Left cardiac atrium (tissue), 4 donors: ENCODE data around the gene SKIC8. TPM values are rescaled to one million over a fixed set of nuclear protein-coding genes. Genes with fewer than 3 reads are reported as not detected.

Experiments
- ATAC-seq, 2 donors: fragments of 200-7000 bp; cut with Tn5 transposase; one replicate each; pipeline ENCODE4 v1.9.1; 2020; ENCODE audit warnings: mild to moderate bottlenecking in 2 of 2, moderate library complexity in 2 of 2
- DNase-seq: peaks from one replicate; pipeline ENCODE4 v3.0.0-alpha.2; 2020
- intact Hi-C, 2 donors: fragments of 100-400 bp; cut with DNase I; formaldehyde crosslinking; loops; one replicate each; pipeline versions ENCODE4 v1.14.1 to v1.15.1; 2022 to 2023
- long read RNA-seq: library from polyadenylated mRNA; unstranded; transcript quantifications from one replicate; pipeline ENCODE4 v2.0.0, GENCODE V29; 2021
- total RNA-seq, 2 donors: library from RNA; stranded (reverse); fragmentation: NEBNext Ultra II Directional; extraction: Animal tissue kit (Norgen Biotek cat#: 25700); gene quantifications; one replicate each; pipeline ENCODE4 v1.2.1, GENCODE V29; 2021
- donor health status: DM: no; HTN: yes; CAD: no.
- donor health status: DM: no; HTN: yes; CAD: no; lungs with severe emphysema.
- donor health status: DM: yes; HTN: yes; CAD: no.
- donor health status: Dilated cardiomyopathy.

Gene SKIC8
- 10 to 100 TPM; 27.1 to 35.5 TPM for total RNA-seq
- long read RNA-seq, transcript WDR61-201 (11 exons, 1,387 nt) = major isoform, 24 of 44 reads
- long read RNA-seq, partial matches to known transcripts = 0 of 44 reads
- long read RNA-seq, other reads (novel, unspliced or antisense) = 18 of 44 reads

GRCh38 chr15:78299101-78299930 is at the start of gene SKIC8:
SKIC8 (minus strand) TSS chr15:78299609; CDS start chr15:78295686, 3,923 bp downstream.
- peak; percentile 94 for DNase-seq
- ATAC-seq = peak; percentile 100
- intact Hi-C loops = no loop called here

GRCh38 chr15:78347586-78348543 is 48.5 kb upstream of the SKIC8 start:
- intact Hi-C loops = no loop called here
- ATAC-seq = no peak

GRCh38 chr15:78345396-78346125 is 46.2 kb upstream of the SKIC8 start:
- intact Hi-C loops = no loop called here
- DNase-seq (no peak), ATAC-seq (no peak)

More at GRCh38 chr15:78347586-78348543, 48.5 kb upstream of the SKIC8 start:
- DNase-seq = no peak

- intact Hi-C loops = no loop called here
- ATAC-seq = no peak
Measured at GRCh38 chr15:78343276-78344060, 44.1 kb upstream of the SKIC8 start.

GRCh38 chr15:78342021-78342420 is 42.6 kb upstream of the SKIC8 start:
- intact Hi-C loops = no loop called here
- ATAC-seq (no peak), DNase-seq (no peak)

More at GRCh38 chr15:78343276-78344060, 44.1 kb upstream of the SKIC8 start:
- no peak for DNase-seq

GRCh38 chr15:78341057-78341987 is 41.9 kb upstream of the SKIC8 start:
- intact Hi-C loops = no loop called here
- DNase-seq = no peak
- no peak for ATAC-seq

GRCh38 chr15:78340231-78341056 is 41.0 kb upstream of the SKIC8 start, which contains the start of gene CRABP1:
CRABP1 (plus strand) TSS chr15:78340353; CDS start chr15:78340429, 76 bp downstream.
- no peak for DNase-seq
- no peak for ATAC-seq
- intact Hi-C loops = no loop called here

- DNase-seq (no peak), ATAC-seq (no peak)
- intact Hi-C loops = no loop called here
Measured at GRCh38 chr15:78339559-78339958, 40.1 kb upstream of the SKIC8 start.

- intact Hi-C loops = no loop called here
- DNase-seq (no peak), ATAC-seq (no peak)
Measured at GRCh38 chr15:78338781-78339180, 39.4 kb upstream of the SKIC8 start.

- intact Hi-C loops = no loop called here
- ATAC-seq (no peak), DNase-seq (no peak)
Measured at GRCh38 chr15:78335985-78336384, 36.6 kb upstream of the SKIC8 start.

- no peak for ATAC-seq
- no peak for DNase-seq
- intact Hi-C loops = no loop called here
Measured at GRCh38 chr15:78334845-78335244, 35.4 kb upstream of the SKIC8 start.

GRCh38 chr15:78329625-78330024 is 30.2 kb upstream of the SKIC8 start:
- DNase-seq (no peak), ATAC-seq (no peak)
- intact Hi-C loops = no loop called here

- DNase-seq = no peak
- intact Hi-C loops = no loop called here
- no peak for ATAC-seq
Measured at GRCh38 chr15:78327466-78327865, 28.1 kb upstream of the SKIC8 start.

- peak; percentile 18 to 57 for ATAC-seq
- DNase-seq = no peak
- intact Hi-C loops = no loop called here
Measured at GRCh38 chr15:78325092-78325843, 25.9 kb upstream of the SKIC8 start.

GRCh38 chr15:78324144-78324543 is 24.7 kb upstream of the SKIC8 start:
- DNase-seq = no peak
- ATAC-seq = no peak
- intact Hi-C loops = no loop called here

GRCh38 chr15:78323693-78324092 is 24.3 kb upstream of the SKIC8 start:
- DNase-seq (no peak), ATAC-seq (no peak)
- intact Hi-C loops = no loop called here
